Limb (tissue), 2 donors: ENCODE data around the gene TFF1.
"Not testable (repeated sequence)": the region's sequence is repeated elsewhere in the genome, so short reads cannot be mapped to it uniquely, and the experiment has no call there.

Experiments used
- DNase-seq, 2 donors: peaks; one replicate each; pipeline ENCODE4 v3.0.0-alpha.2; 2016; ENCODE audit errors: extremely low spot score in 2 of 2

TFF1 gene

GRCh38 chr21:42366292-42367010, at the start of gene TFF1:
Gene TFF1 (minus strand): TSS chr21:42366535. CDS start chr21:42366495, 40 bp downstream.
- DNase-seq: no peak

GRCh38 chr21:42414928-42415769, 48.8 kb upstream of the TFF1 start:
- DNase-seq: no peak

- DNase-seq: no peak
Observed at GRCh38 chr21:42414553-42414927, 48.2 kb upstream of the TFF1 start.

GRCh38 chr21:42414066-42414465, 47.7 kb upstream of the TFF1 start:
- no peak for DNase-seq

GRCh38 chr21:42413500-42413899, 47.2 kb upstream of the TFF1 start:
- DNase-seq: no peak

- no peak for DNase-seq
Observed at GRCh38 chr21:42413093-42413492, 46.8 kb upstream of the TFF1 start.

GRCh38 chr21:42412636-42412933, 46.2 kb upstream of the TFF1 start:
- no peak for DNase-seq

- no peak for DNase-seq
Observed at GRCh38 chr21:42411891-42412635, 45.7 kb upstream of the TFF1 start.

- no peak for DNase-seq
Observed at GRCh38 chr21:42411197-42411869, 45.0 kb upstream of the TFF1 start.

- no peak for DNase-seq
Observed at GRCh38 chr21:42409366-42409765, 43.0 kb upstream of the TFF1 start.

- not testable (repeated sequence) for DNase-seq
Observed at GRCh38 chr21:42408718-42409117, 42.4 kb upstream of the TFF1 start.

- DNase-seq: no peak
Observed at GRCh38 chr21:42407476-42407875, 41.1 kb upstream of the TFF1 start.

- DNase-seq: no peak
Observed at GRCh38 chr21:42406866-42407265, 40.5 kb upstream of the TFF1 start.

- DNase-seq: no peak
Observed at GRCh38 chr21:42406201-42406621, 39.9 kb upstream of the TFF1 start.

GRCh38 chr21:42405064-42406013, 39.0 kb upstream of the TFF1 start:
- no peak for DNase-seq

- DNase-seq: no peak
Observed at GRCh38 chr21:42404539-42404938, 38.2 kb upstream of the TFF1 start.

- DNase-seq: no peak
Observed at GRCh38 chr21:42403611-42404231, 37.4 kb upstream of the TFF1 start, which contains the start of gene UBASH3A. Gene UBASH3A (plus strand): TSS chr21:42403902. CDS start chr21:42403946, 44 bp downstream.

GRCh38 chr21:42401820-42402251, 35.5 kb upstream of the TFF1 start:
- DNase-seq: no peak

- DNase-seq: no peak
Observed at GRCh38 chr21:42401154-42401553, 34.8 kb upstream of the TFF1 start.

- DNase-seq: no peak
Observed at GRCh38 chr21:42400525-42400924, 34.2 kb upstream of the TFF1 start.
